Breast epithelium (tissue), 3 donors: Measurements from ENCODE around the gene CRYBA1.

Source experiments
- CTCF ChIP-seq, 3 donors: fragments of 450-650 bp; IDR thresholded peaks; one replicate each; pipeline ENCODE4 v1.5.1; 2016 to 2017; ENCODE audit warnings: antibody characterized with exemption in 3 of 3, mild to moderate bottlenecking in 3 of 3, moderate library complexity in 3 of 3
- POLR2A ChIP-seq: fragments of 450-650 bp; IDR thresholded peaks from one replicate; pipeline ENCODE4 v1.6.1; 2016; ENCODE audit warnings: antibody characterized with exemption, mild to moderate bottlenecking, moderate library complexity
- POLR2AphosphoS5 ChIP-seq, 3 donors: sonication (generic); formaldehyde crosslinking; IDR thresholded peaks; one replicate each; pipeline ENCODE4 v1.6.1; 2017; ENCODE audit warnings: antibody characterized with exemption in 3 of 3

- TF ChIP-seq CTCF (IDR thresholded peaks at IDR 0.05) (no peak), POLR2A (no peak), POLR2AphosphoS5 (IDR thresholded peaks at IDR 0.05) (no peak)
These were observed 1.3 kb upstream of the CRYBA1 start for GRCh38 chr17:29245401-29245800.
